22Rv1 (cell line): ENCODE data around the gene GLB1L2.

ENCODE experiments used
- ZFX ChIP-seq: fragments of 450-650 bp; IDR thresholded peaks from 2 replicates; pipeline ENCODE4 v1.6.1; 2017; ENCODE audit warnings: antibody characterized with exemption, borderline replicate concordance
- TF ChIP-seq, protein P1 (sequence below): fragments of 450-650 bp; IDR thresholded peaks from 2 replicates; pipeline ENCODE4 v1.5.1; 2017; ENCODE audit warnings: mild to moderate bottlenecking

DNA sequence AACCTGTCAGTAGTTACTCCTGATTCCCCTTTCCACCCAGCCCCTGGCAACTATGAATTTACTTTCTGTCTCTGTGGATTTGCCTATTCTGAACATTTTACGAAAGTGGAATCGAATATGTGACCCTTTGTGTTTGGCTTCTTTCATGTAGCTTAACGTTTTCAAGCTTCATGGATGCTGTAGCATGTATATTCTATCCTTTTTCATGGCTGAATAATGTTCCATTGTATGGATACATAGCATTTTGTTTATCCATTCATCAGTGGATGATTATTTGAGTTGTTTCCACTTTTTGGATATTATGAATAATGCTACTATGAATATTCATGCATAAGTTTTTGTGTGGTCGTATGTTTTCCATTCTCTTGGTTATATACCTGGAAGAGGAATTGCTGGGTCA is 9.2 kb upstream of the GLB1L2 start:
- TF ChIP-seq, protein P1, sequence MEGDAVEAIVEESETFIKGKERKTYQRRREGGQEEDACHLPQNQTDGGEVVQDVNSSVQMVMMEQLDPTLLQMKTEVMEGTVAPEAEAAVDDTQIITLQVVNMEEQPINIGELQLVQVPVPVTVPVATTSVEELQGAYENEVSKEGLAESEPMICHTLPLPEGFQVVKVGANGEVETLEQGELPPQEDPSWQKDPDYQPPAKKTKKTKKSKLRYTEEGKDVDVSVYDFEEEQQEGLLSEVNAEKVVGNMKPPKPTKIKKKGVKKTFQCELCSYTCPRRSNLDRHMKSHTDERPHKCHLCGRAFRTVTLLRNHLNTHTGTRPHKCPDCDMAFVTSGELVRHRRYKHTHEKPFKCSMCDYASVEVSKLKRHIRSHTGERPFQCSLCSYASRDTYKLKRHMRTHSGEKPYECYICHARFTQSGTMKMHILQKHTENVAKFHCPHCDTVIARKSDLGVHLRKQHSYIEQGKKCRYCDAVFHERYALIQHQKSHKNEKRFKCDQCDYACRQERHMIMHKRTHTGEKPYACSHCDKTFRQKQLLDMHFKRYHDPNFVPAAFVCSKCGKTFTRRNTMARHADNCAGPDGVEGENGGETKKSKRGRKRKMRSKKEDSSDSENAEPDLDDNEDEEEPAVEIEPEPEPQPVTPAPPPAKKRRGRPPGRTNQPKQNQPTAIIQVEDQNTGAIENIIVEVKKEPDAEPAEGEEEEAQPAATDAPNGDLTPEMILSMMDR = no peak
- no peak for TF ChIP-seq ZFX
